K562 (cell line): ENCODE results near the gene CUEDC2. TPM values are rescaled to one million over a fixed set of nuclear protein-coding genes. Genes with fewer than 3 reads are reported as not detected.
A peak's percentile ranks its signal among the peaks of the same experiment; 100 is the strongest.

Experiments
- HCFC1 ChIP-seq: IDR thresholded peaks from 2 replicates; pipeline ENCODE4 v1.6.1; 2012; ENCODE audit warnings: low read depth, low read length, improper control_type of control experiment
- IFI16 ChIP-seq: fragments of 250-450 bp; sonication (Bioruptor Pico); IDR thresholded peaks from 2 replicates; pipeline ENCODE4 v2.1.2; 2022; ENCODE audit warnings: mild to moderate bottlenecking, inconsistent platforms
- JUND ChIP-seq, 2 experiments: IDR thresholded peaks; 2 replicates in 1 of 2; 3 replicates in 1 of 2; pipeline ENCODE4 v1.6.1; 2011; ENCODE audit warnings: borderline replicate concordance in 2 of 2, low read depth in 2 of 2, low read length in 2 of 2, improper control_type of control experiment in 1 of 2, missing biosample characterization in 1 of 2, missing genetic modification characterization in 1 of 2, missing genetic modification reagents in 1 of 2
- MGA ChIP-seq: fragments of 450-650 bp; IDR thresholded peaks from 2 replicates; pipeline ENCODE4 v1.6.1; 2016; ENCODE audit warnings: mild to moderate bottlenecking, moderate library complexity
- NR2C2 ChIP-seq, 2 experiments: fragments of 200-800 bp in 1 of 2; sonication (Bioruptor generic) in 1 of 2; sonication (generic) in 1 of 2; formaldehyde crosslinking in 1 of 2; IDR thresholded peaks; 2 replicates each; pipeline versions ENCODE4 v1.6.1 to v1.8.0; 2016 to 2022; ENCODE audit warnings: mild to moderate bottlenecking in 1 of 2, missing compliant biosample characterization in 1 of 2, missing genetic modification characterization in 1 of 2, missing genetic modification reagents in 1 of 2
- TRIM24 ChIP-seq, 2 experiments: fragments of 450-650 bp; IDR thresholded peaks; 2 replicates each; pipeline ENCODE4 v1.6.1; 2016
- ZNF224 ChIP-seq: sonication (generic); formaldehyde crosslinking; IDR thresholded peaks from 2 replicates; pipeline ENCODE4 v1.8.0; 2022; ENCODE audit warnings: mild to moderate bottlenecking, missing genetic modification reagents
- ZNF431 ChIP-seq: sonication (generic); formaldehyde crosslinking; IDR thresholded peaks from 2 replicates; pipeline ENCODE4 v1.8.0; 2022; ENCODE audit warnings: mild to moderate bottlenecking, missing genetic modification reagents
- polyA plus RNA-seq, 8 experiments: library from polyadenylated mRNA; depleted of rRNA in 4 of 8; stranded (reverse) in 5 of 8; unstranded in 3 of 8; fragments of >200 nt; fragmentation: Nextera tagmentation in 2 of 8; fragmentation: Illumina TruSeq in 1 of 8; extraction: Ambion mirVana in 2 of 8; extraction: Trizol in 1 of 8; gene quantifications; 2 replicates each; pipeline versions ENCODE4 v1.2.1 to v1.2.3, GENCODE V29; 2011 to 2014; ENCODE audit warnings: inconsistent platforms in 1 of 8, missing spikeins in 1 of 8
- total RNA-seq, 7 experiments: library from RNA; depleted of rRNA in 6 of 7; stranded (reverse); fragments of >200 nt in 6 of 7; fragmentation: Illumina TruSeq in 2 of 7; extraction: Trizol in 2 of 7; gene quantifications; 2 replicates each; pipeline versions ENCODE4 v1.2.1 to v1.2.3, GENCODE V29; 2011 to 2021; ENCODE audit warnings: low replicate concordance in 1 of 7
- TF ChIP-seq, protein P1 (sequence below), 2 experiments: fragments of 150-350 bp in 1 of 2; IDR thresholded peaks; 2 replicates each; pipeline ENCODE4 v1.6.1; 2012 to 2016; ENCODE audit warnings: low read depth in 2 of 2, low read length in 2 of 2, mild to moderate bottlenecking in 1 of 2, moderate library complexity in 1 of 2
- TF ChIP-seq, protein P2 (sequence below): fragments of 450-650 bp; formaldehyde crosslinking; IDR thresholded peaks from 2 replicates; pipeline ENCODE4 v1.4.0; 2020; ENCODE audit warnings: mild to moderate bottlenecking, moderate library complexity

Gene CUEDC2
- total and polyA plus RNA-seq, 9 of the 15 experiments (the other 6 are each of a cell fraction or from before 2014, with no cell fraction given): 8.5 to 48.9 (median 27.4) TPM

- TF ChIP-seq MGA (peak; percentile 4; the same call in 1 of the 2 replicates), HCFC1 (no peak), JUND (IDR thresholded peaks at IDR 0.05; ENCODE audit: borderline replicate concordance, low read depth, low read length) (no peak), JUND (tag; IDR thresholded peaks at IDR 0.05; ENCODE audit: borderline replicate concordance, low read depth, low read length) (no peak), NR2C2 (CRISPR knock-in tag; IDR thresholded peaks at IDR 0.05) (peak; percentile 56; the same call in 1 of the 2 replicates), NR2C2 (tag; IDR thresholded peaks at IDR 0.05) (no peak), ZNF224 (CRISPR knock-in tag) (no peak), TRIM24 (IDR thresholded peaks at IDR 0.05) (no peak), ZNF431 (CRISPR knock-in tag) (no peak), IFI16 (CRISPR knock-in tag) (no peak)
- TF ChIP-seq, protein P1, sequence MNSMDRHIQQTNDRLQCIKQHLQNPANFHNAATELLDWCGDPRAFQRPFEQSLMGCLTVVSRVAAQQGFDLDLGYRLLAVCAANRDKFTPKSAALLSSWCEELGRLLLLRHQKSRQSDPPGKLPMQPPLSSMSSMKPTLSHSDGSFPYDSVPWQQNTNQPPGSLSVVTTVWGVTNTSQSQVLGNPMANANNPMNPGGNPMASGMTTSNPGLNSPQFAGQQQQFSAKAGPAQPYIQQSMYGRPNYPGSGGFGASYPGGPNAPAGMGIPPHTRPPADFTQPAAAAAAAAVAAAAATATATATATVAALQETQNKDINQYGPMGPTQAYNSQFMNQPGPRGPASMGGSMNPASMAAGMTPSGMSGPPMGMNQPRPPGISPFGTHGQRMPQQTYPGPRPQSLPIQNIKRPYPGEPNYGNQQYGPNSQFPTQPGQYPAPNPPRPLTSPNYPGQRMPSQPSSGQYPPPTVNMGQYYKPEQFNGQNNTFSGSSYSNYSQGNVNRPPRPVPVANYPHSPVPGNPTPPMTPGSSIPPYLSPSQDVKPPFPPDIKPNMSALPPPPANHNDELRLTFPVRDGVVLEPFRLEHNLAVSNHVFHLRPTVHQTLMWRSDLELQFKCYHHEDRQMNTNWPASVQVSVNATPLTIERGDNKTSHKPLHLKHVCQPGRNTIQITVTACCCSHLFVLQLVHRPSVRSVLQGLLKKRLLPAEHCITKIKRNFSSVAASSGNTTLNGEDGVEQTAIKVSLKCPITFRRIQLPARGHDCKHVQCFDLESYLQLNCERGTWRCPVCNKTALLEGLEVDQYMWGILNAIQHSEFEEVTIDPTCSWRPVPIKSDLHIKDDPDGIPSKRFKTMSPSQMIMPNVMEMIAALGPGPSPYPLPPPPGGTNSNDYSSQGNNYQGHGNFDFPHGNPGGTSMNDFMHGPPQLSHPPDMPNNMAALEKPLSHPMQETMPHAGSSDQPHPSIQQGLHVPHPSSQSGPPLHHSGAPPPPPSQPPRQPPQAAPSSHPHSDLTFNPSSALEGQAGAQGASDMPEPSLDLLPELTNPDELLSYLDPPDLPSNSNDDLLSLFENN (IDR thresholded peaks at IDR 0.05; ENCODE audit: low read depth in 2 of 2, low read length in 2 of 2): no peak
- TF ChIP-seq, protein P2, sequence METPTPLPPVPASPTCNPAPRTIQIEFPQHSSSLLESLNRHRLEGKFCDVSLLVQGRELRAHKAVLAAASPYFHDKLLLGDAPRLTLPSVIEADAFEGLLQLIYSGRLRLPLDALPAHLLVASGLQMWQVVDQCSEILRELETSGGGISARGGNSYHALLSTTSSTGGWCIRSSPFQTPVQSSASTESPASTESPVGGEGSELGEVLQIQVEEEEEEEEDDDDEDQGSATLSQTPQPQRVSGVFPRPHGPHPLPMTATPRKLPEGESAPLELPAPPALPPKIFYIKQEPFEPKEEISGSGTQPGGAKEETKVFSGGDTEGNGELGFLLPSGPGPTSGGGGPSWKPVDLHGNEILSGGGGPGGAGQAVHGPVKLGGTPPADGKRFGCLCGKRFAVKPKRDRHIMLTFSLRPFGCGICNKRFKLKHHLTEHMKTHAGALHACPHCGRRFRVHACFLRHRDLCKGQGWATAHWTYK (CRISPR knock-in tag): no peak
These were observed 37.5 kb downstream of the CUEDC2 start (continued) for GRCh38 chr10:102394801-102395399.
